HG02884 (cell line): ENCODE results near the gene CTSF.
"Not testable (repeated sequence)": the region's sequence is repeated elsewhere in the genome, so short reads cannot be mapped to it uniquely, and the experiment has no call there.

Source experiments
- ATAC-seq: cut with Tn5 transposase; IDR thresholded peaks from one replicate; pipeline ENCODE4 v1.9.1; 2021; ENCODE audit warnings: mild to moderate bottlenecking, moderate library complexity; ENCODE audit not compliant: unreplicated experiment

The CTSF gene

DNA sequence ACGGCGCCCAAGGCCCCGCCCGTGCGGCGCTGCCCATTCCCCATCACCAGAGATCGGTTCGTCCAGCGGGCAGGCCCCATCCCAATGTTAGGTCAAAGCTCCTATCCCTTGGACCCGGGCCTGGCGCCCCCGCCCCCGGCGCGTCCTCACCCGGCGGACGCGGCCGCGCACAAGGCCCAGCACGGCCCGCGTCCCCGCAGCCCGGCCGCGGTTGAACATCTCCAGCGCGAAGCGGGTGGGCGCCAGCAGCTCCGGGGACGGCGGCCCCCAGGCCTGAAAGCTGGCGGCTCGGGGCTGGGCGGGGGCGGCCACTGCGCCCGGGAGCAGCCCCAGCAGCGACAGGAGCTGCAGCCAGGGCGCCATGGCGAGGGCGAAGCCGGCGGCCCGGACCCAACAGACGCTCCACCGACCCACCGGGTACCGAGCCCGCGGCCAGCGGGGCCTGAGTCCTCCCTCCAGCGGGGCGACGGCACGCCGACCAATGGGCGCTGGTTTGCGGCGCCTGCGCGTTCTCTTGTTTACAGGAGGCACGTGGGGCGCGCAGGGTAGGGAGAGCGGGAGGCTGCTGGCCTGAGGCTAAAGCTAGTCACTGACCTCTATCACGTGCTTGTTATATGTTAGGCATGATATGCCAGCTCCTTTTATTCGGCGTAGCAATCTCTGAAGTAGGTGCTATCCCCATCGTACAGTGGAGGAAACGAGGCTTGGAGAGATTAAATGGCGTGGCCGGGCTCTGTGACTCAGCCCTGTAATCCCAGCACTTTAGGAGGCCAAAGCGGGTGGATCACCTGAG, at the start of gene CTSF:
Gene CTSF, minus strand, starts transcription at position 483 of the 793 bp plus-strand sequence. Its CDS starts 120 bp downstream, at position 363.
- ATAC-seq = no peak

- no peak for ATAC-seq
These were observed 48.9 kb upstream of the CTSF start for GRCh38 chr11:66617155-66617834.

DNA sequence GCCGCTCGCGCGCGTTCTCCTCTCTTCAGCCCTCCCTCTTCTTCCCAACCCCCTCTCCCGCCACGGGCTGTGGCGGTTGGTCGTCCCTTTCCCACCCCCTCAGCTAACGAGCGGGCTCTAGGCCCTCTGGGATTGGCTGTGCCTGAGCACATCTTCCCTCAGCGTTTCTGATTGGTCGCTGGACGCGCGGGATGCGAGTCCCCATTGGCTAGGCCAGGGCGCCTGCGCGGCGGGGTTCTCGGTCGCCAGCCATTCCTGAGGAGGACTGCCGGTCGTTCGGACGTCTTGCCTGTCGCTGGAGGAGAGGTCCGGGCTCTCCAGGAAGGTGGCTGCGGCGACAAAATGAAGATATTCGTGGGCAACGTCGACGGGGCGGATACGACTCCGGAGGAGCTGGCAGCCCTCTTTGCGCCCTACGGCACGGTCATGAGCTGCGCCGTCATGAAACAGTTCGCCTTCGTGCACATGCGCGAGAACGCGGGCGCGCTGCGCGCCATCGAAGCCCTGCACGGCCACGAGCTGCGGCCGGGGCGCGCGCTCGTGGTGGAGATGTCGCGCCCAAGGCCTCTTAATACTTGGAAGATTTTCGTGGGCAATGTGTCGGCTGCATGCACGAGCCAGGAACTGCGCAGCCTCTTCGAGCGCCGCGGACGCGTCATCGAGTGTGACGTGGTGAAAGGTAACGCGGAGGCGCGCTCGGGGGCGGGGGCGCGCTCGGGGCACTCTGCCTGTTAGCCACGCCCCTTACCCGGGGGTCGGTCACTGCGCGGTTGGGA, 48.2 kb upstream of the CTSF start, which contains the start of gene RBM14:
Gene RBM14, plus strand, starts transcription at position 252 of the 776 bp plus-strand sequence. Its CDS starts 91 bp downstream, at position 343.
- ATAC-seq = peak; percentile 90

- no peak for ATAC-seq
These were observed 45.7 kb upstream of the CTSF start for GRCh38 chr11:66614073-66614472.

DNA sequence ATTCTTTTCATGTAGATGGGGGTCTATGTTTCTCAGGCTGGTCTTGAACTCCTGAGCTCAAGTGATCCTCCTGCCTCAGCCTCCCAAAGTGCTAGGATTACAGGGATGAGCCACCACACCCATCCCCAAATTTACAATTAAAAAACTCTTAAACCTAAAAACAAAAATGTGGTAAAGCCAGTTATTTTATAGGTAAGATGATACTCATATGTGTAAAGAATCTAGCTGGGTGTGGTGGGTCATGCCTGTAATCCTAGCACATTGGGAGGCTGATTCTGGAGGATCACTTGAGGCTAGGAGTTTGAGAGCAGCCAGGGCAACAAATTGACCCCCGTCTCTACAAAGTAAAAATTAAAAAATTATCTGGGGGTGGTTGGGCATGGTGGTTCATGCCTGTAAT, 44.1 kb upstream of the CTSF start:
- no peak for ATAC-seq

DNA sequence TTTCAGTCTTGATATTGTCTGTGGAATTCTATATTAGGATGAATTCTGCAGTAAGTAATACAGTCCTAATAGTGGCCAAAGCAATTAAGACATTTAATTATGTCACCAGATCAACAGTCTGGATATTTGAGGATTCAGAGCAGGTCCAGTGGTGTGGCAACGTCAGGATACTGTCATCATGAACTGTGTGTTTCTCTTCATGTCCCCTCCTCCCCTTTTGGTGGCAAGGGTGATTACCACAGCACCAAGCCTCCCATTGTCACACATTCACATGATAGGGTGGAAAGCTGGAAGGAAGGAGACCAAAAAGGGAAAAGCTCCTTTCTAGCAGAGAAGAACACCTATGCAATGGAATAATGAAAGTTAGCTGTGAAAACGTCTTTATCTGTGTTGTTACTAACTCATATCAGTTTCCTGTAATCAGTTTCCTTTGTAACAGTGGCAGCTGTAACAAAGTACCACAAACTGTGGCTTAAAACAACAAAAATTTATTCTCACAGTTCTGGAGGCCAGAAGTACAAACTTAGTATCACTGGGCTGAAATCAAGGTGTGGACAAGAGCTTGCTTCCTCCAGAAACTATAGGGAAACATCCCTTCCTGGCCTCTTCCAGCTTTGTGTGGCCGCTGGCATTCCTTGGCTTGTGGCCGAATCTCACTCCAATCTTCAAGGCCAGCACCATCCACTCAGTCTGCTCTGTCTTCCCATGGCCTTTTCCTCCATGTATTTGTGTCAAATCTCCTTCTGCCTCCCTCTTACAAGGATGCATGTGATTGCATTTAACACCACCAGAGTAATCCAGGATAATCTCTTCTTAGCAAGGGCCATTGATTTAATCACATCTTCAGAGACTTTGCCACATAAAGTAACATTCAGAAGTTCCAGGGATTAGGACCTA, 41.6 kb upstream of the CTSF start:
- ATAC-seq = no peak

GRCh38 chr11:66607126-66607834, 38.9 kb upstream of the CTSF start:
- no peak for ATAC-seq

DNA sequence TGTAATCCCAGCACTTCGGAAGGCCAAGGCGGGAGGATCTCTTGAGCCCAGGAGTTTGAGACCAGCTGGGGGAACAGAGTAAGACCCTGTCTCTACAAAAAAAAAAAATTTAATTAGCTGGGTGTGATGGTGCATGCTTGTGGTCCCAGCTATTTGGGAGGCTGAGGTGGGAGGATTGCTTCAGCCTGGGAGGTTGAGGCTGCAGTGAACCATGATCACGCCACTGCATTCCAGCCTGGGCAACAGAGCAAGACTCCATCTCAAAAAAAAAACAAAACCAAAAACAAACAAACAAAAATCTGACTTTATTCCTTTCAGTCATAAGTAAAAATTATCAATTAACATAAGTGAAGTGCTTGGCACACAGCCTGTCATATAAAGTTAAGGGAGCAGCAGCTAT, 38.2 kb upstream of the CTSF start:
- not testable (repeated sequence) for ATAC-seq

DNA sequence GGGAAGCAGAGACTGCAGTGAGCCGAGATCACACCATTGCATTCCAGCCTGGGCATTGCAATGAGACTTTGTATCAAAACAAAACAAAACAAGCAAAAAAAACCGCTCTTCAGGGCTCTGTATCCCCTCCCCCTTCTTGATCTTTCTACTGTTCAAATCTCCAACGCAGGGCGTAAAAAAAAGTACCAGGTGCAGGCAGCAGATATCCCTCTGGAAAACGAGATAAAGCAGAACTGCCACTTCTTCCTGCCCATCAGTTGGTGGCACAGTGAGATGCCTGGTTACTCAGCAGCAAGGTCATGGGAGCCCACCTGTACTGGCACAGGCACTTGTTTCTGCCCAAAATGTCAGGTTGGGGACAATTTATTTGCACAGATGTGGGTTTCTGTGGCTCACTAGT, 35.7 kb upstream of the CTSF start:
- no peak for ATAC-seq

GRCh38 chr11:66603072-66603471, 34.7 kb upstream of the CTSF start:
- ATAC-seq = no peak

- no peak for ATAC-seq
These were observed 32.3 kb upstream of the CTSF start for GRCh38 chr11:66600631-66601233.

DNA sequence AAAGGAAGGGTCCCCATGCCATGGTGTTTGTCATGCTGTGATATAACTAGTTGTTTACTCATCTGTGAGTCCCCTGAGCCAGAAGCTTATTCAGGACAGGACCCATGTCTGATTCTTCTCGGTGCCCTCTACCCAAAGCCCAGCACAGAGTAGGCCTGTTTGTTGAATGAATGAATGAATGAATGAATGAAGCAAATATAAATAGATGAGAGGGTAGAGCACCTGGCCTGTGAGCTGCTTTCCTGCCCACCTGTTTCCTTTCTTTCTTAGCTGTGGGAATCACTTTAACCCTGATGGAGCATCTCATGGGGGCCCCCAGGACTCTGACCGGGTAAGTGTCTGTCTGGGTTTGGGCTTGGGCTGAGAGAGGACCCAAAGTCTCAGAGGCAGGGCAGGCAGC, 31.8 kb upstream of the CTSF start:
- ATAC-seq = no peak

DNA sequence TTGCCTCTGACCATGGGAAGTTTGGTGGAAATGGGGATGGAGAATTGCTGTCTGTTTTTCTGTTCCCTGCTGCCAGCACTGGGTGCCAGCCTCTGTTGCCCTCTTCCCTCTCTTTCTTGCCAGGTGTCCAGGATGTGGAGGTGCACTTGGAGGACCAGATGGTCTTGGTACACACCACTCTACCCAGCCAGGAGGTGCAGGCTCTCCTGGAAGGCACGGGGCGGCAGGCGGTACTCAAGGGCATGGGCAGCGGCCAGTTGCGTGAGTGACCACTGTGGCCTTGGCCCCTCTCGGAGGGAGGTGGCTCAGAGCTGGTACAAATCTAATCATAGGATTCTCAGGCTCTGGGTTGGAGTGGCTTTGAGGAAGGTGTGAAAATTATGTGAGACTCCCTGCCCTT, 30.6 kb upstream of the CTSF start:
- ATAC-seq = no peak

GRCh38 chr11:66595245-66595904, 27.0 kb upstream of the CTSF start:
- no peak for ATAC-seq

DNA sequence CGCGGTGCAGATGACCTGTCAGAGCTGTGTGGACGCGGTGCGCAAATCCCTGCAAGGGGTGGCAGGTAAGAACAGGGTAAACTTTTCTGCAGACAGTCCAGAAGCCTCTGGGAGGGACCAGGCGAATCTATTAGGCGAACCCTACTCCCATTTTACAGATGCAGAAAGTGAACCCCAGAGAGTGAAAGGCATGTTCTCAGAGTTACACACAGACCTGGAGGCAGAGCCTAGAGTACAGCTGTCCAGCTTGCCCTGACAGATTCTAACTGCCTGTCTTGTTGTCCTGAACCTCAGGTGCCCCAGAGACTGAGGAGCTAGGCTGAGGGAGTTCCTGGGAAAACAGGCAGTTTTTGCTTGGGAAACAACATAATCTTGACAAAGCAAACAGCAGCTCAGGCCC, 25.2 kb upstream of the CTSF start:
- no peak for ATAC-seq

DNA sequence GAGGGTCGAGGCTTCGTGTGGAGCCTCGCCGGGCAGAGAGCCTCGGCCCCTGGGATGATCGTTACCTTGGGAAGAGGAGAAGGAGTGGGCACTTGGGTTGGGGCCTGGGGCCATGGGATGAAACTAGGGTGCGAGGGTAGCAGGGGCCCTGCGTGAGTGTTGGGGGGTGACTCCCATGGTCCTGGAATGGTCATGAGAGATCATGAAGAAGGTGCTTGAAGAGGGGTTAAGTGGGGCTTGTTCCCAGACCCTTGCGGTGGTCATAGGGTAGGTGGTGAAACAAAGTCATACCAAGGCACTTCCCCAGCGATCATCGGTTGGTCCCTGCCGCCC, 24.9 kb upstream of the CTSF start:
- no peak for ATAC-seq

DNA sequence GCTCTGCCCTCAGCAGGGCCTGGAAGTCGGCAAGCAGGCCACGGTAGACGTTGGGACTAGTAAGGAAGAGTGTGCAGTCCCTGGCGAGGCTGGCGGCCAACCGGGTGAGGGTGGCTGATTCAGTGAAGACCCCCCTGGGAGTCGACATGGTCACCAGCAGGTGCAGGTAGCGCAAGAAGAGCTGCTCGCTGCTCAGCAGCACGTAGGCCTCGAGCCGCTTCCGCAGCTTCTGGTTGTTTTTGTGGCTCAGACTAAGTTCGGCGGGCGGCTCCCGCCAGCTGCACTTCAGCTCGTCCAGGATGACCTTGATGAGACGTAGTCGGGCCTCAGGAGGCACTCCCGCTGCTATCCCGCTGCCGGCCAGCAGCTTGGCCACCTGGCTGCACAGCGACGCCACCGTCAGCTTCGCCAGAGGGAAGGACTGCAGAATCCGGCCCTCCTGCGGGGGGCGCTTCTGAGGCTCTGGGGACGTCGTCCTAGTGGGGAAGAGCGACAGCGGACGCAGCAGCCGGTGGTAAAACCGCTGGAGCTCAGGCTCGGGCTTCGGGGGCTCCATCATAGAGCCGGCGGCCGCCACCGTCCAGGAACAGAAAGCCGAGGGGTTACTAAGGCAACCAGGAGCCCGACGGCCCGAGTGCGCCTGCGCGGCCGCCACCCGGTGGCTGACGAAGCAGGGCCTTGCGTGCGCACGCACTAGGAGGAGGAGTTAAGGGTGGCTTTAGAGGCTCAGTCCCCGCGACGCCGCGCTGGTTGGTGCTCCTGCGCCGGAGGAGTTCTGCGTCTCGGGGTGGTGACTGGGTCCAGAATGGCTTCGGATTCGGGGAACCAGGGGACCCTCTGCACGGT, 24.3 kb upstream of the CTSF start, which contains the start of the genes CCDC87 and CCS:
Gene CCDC87, minus strand, starts transcription at position 607 of the 846 bp plus-strand sequence. Its CDS starts 48 bp downstream, at position 559.
Gene CCS, plus strand, starts transcription at position 729 of the 846 bp plus-strand sequence. Its CDS starts 77 bp downstream, at position 806.
- peak; percentile 91 for ATAC-seq

GRCh38 chr11:66591175-66591574, 22.8 kb upstream of the CTSF start:
- no peak for ATAC-seq
